Measurements from ENCODE around the gene PPP2R2B.
A peak's percentile ranks its signal among the peaks of the same experiment; 100 is the strongest.

Gene PPP2R2B

DNA sequence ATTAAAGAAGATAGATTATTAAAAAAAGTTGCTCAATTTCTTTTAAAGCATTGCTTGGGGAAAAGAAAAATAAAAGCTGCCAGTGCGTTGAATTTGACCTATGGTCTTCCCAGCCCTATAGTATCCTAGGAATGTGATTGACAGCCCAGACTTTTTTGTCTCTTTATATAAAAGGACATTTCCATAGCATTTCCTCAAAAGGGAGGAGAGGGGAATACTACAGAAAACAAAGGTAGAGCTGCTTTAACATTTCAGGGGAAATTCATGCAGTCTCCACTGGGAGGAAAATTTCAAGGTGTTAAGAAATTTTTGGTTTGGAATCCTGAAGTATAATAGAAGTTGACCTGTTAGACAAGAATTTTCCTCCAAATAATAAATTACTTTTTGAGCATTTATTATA, 344.7 kb downstream of the PPP2R2B start:
- DNase-seq: no peak

DNA sequence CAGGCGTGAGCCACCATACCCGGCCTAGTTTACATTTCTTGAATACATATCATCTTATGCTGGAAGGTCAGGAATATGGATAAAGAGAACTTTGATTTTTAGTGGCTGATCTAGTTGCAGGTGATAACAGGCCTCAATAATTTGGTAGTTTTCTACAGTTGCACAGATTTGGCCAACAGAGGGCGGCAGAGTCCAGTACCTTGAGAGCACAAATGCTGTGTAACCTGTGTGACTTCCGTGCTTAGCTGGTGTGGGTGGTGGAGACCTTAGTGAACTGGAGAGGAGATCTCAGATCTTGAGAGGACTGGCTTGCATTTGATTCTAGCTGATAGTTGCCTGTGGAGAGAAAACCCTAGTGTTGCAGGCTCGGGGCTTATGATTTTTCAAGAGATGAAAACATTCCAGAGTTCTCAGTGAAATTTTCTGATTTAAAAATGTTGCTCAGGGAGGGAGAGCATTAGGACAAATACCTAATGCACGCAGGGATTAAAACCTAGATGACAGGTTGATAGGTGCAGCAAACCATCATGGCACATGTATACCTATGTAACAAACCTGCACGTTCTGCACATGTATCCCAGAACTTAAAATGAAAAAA, 345.2 kb downstream of the PPP2R2B start:
- DNase-seq: peak; percentile 74

Data from kidney glomerular epithelial cell (primary cell).